D341Med (cell line): ENCODE measurements around the gene CCDC13.

Source experiments
- DNase-seq: peaks from one replicate; pipeline ENCODE4 v3.0.0; 2012; ENCODE audit warnings: low spot score

Gene CCDC13

GRCh38 chr3:42732829-42733459 is 40.1 kb downstream of the CCDC13 start:
- DNase-seq = peak; percentile 43

- peak; percentile 4 for DNase-seq
Observed at GRCh38 chr3:42732196-42732828, 40.7 kb downstream of the CCDC13 start.

GRCh38 chr3:42731476-42732195 is 41.4 kb downstream of the CCDC13 start:
- DNase-seq = peak; percentile 6

DNA sequence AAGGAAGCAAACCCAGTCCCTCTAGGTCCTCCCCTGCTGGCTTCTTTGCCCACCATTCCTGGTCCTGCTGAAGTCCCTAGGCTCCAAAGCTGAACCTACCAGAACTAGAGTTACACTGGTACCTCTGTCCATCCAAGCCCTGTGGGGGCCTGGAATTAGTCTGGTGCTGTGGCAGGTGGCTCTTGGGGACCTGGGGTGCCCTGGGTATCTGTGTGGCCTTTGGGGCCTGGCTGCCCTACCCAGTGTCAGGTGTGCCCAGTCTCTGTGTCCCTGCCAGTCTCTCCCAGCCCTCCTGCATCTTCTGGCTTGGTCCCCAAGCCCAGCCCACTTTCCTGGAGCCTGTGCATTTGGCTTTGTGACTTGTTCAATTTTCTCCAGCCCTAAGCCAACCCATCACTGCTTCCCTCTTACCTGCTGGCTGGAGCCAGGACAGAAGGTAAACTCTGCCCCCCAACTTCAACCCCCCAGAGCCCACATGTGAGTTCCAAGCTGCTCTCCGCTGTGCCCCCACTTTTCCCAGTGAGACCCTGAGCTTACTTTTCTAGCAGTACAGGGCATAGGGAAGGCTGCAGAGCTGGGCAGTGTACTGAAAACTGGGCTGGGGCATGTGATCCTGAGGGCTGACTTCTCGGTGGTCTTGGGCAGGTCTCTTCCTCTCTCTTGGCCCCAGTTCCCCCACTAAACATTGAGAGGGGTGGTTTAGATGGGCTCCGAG is 42.2 kb downstream of the CCDC13 start:
- DNase-seq = peak; percentile 15

DNA sequence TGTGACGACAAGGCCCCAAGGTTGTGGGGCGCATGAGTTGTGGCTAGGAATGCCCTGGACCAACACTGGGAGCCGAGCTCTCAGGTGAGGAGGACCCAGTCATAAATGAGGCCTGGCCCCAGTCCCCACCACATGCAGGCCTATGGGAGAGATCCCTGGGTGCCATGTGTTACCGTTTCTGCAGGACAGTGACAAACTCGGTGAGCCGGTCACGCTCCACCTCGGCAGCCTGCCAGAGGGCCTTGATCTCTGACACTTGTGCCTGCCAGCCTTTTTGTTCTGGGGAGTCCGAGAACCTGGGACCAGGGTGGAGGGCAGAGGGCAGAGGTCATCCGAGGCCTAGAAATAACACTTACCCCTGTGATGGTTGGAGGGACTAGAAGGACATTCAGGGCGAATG is 42.8 kb downstream of the CCDC13 start:
- no peak for DNase-seq

GRCh38 chr3:42729404-42730145 is 43.5 kb downstream of the CCDC13 start:
- DNase-seq = no peak

DNA sequence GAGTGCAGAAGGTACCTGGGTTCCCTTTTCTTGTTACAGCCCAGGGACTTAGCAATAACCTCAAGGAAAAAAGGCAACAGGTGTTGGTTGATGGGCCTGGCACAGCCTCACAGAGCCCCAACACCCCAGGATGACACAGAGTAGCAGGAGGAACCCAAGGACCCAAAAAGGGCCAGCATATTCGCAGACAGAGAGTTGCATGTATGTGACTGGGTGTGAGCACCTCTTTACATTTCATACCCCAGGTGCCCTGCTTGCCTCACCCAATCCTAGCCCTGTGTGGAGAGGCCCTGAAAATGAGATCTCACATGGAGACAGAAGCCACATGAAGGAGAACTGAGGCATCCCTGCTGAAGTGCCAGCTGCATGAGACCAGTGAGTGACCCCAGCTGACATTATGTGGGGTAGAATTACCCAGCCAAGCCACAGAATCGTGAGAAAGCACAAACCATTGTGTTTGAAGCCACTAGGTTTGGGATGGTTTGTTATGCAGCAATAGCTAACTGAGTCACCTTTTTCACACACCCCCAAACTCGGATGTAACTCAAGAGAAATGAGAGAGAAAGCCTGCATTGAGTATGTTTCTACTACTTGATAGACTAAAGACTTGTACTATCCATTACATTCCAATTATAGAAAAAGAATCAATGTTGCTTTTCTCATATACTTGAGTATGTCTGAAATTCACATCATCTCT is 44.2 kb downstream of the CCDC13 start:
- no peak for DNase-seq

GRCh38 chr3:42728056-42728455 is 45.0 kb downstream of the CCDC13 start:
- no peak for DNase-seq

DNA sequence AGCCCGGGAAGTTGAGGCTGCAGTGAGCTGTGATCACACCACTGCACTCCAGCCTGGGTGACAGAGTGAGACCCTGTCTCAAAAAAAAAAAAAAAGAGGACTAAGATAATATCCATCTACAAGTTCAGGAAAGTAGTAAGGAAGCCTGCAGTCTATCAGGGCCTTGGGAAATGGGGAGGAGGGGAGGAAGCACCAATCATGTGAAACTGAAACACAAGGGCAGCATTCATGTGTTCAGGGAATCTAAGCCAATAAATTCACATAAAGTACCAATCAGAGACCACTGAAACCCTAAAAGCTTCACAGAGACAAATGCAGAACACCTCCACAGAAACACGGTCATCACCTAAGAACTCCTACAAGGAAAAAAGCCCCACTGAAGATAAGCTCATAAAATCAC is 47.6 kb downstream of the CCDC13 start:
- no peak for DNase-seq

GRCh38 chr3:42723219-42723618 is 49.8 kb downstream of the CCDC13 start:
- DNase-seq = no peak
